ENCODE measurements around the gene P2RY12.

DNA sequence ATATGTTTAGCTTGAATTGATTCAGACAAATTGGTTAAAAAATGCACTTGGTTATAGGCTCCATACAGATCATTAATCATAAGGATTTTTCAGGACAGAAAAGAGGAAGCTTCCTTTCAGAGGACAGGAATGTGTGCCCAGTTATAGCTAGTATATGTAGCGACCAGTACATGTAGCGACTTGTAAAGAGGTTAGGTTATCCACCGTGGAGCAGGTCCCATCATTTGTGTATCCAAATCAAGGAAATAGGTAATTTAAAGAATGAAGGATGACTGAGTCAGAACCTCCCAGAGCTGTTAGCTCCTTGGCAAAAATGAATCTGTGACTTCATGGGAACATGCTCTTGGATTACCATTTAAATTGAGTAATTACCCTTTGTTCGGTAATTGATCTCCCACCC is 15.8 kb upstream of the P2RY12 start:
- TF ChIP-seq, protein P1, sequence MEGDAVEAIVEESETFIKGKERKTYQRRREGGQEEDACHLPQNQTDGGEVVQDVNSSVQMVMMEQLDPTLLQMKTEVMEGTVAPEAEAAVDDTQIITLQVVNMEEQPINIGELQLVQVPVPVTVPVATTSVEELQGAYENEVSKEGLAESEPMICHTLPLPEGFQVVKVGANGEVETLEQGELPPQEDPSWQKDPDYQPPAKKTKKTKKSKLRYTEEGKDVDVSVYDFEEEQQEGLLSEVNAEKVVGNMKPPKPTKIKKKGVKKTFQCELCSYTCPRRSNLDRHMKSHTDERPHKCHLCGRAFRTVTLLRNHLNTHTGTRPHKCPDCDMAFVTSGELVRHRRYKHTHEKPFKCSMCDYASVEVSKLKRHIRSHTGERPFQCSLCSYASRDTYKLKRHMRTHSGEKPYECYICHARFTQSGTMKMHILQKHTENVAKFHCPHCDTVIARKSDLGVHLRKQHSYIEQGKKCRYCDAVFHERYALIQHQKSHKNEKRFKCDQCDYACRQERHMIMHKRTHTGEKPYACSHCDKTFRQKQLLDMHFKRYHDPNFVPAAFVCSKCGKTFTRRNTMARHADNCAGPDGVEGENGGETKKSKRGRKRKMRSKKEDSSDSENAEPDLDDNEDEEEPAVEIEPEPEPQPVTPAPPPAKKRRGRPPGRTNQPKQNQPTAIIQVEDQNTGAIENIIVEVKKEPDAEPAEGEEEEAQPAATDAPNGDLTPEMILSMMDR (IDR thresholded peaks at IDR 0.05; ENCODE audit: extremely low read depth in 1 of 2, insufficient read depth in 1 of 2, low read depth in 1 of 2, low read length in 2 of 2), result no peak
- TF ChIP-seq MYC (IDR thresholded peaks at IDR 0.05; ENCODE audit: low read depth, low read length), result no peak
- TF ChIP-seq POLR2A (IDR thresholded peaks at IDR 0.05; ENCODE audit: low read depth, low read length), result no peak
- TF ChIP-seq, protein P2, sequence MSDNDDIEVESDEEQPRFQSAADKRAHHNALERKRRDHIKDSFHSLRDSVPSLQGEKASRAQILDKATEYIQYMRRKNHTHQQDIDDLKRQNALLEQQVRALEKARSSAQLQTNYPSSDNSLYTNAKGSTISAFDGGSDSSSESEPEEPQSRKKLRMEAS (IDR thresholded peaks at IDR 0.05; ENCODE audit: insufficient read depth, insufficient read length), result no peak
- TF ChIP-seq JUN (IDR thresholded peaks at IDR 0.05; ENCODE audit: borderline replicate concordance, insufficient read depth, insufficient read length, low read depth), result no peak
- TF ChIP-seq EZH2 (IDR thresholded peaks at IDR 0.05; ENCODE audit: borderline replicate concordance, low read depth, low read length, severe bottlenecking), result no peak
- TF ChIP-seq POLR2AphosphoS5 (IDR thresholded peaks at IDR 0.05; ENCODE audit: insufficient read depth, low read depth, low read length), result no peak
